Testis (tissue), 3 donors: Measurements from ENCODE around the gene AOC3. TPM values are rescaled to one million over a fixed set of nuclear protein-coding genes. Genes with fewer than 3 reads are reported as not detected.

Source experiments
- DNase-seq: peaks from one replicate; pipeline ENCODE4 v3.0.0-alpha.2; 2019
- H3K27ac ChIP-seq, 2 donors: fragments of 200-600 bp; sonication (generic); one replicate each; pipeline ENCODE4 v1.5.1; 2019
- H3K27me3 ChIP-seq: fragments of 200-600 bp; sonication (generic); one replicate; pipeline ENCODE4 v1.5.1; 2019
- H3K36me3 ChIP-seq: fragments of 200-600 bp; sonication (generic); one replicate; pipeline ENCODE4 v1.5.1; 2017; ENCODE audit warnings: low read depth; ENCODE audit errors: missing control alignments
- H3K4me1 ChIP-seq: fragments of 200-600 bp; sonication (generic); one replicate; pipeline ENCODE4 v1.5.1; 2019
- H3K4me3 ChIP-seq, 2 donors: fragments of 200-600 bp; sonication (generic); one replicate each; pipeline ENCODE4 v1.5.1; 2017 to 2019
- H3K9me3 ChIP-seq: fragments of 200-600 bp; sonication (generic); one replicate; pipeline ENCODE4 v1.5.1; 2017
- CTCF ChIP-seq, 3 experiments: fragments of 450-650 bp in 2 of 3; fragments of 200-600 bp in 1 of 3; sonication (generic) in 1 of 3; IDR thresholded peaks; one replicate each; pipeline ENCODE4 v1.5.1; 2016 to 2019; ENCODE audit warnings: antibody characterized with exemption in 3 of 3, mild to moderate bottlenecking in 2 of 3, moderate library complexity in 1 of 3
- POLR2A ChIP-seq: fragments of 450-650 bp; IDR thresholded peaks from one replicate; pipeline ENCODE4 v1.6.1; 2017; ENCODE audit warnings: antibody characterized with exemption, mild to moderate bottlenecking, moderate library complexity
- WGBS, 2 donors: methylation state at CpG; one replicate each; pipeline ENCODE4 v1.1.5; 2018; 5-methylcytosine and 5-hydroxymethylcytosine counted together
- intact Hi-C: fragments of 100-400 bp; cut with DNase I; formaldehyde crosslinking; loops from one replicate; pipeline ENCODE4 v1.15.1; 2023; ENCODE audit warnings: low total_unique reads
- polyA plus RNA-seq: library from polyadenylated mRNA; stranded (reverse); fragments of 350-450 nt; fragmentation: Illumina TruSeq; extraction: RNeasy Lipid Tissue Mini Kit (QIAGEN cat#74804); gene quantifications from one replicate; pipeline ENCODE4 v1.2.3, GENCODE V29; 2014; ENCODE audit warnings: low read depth, low replicate concordance; ENCODE audit not compliant: insufficient read depth
- total RNA-seq, 2 donors: library from RNA; depleted of rRNA; stranded (reverse); fragments of >200 nt; gene quantifications; one replicate each; pipeline ENCODE4 v1.2.3, GENCODE V29; 2016

Gene AOC3
- total and polyA plus RNA-seq, 3 donors from 2014 or later: 14.3 to 46.4 (median 14.8) TPM

GRCh38 chr17:42844271-42844670, 6.7 kb upstream of the AOC3 start, which contains the start of gene AOC2:
Gene AOC2 (plus strand): TSS chr17:42844580. CDS start chr17:42844627, 47 bp downstream.
- no peak for DNase-seq
- Histone ChIP-seq H3K4me3 (no peak within 1 kb of the TSS), H3K36me3 (no peaks in the 10 kb centered on the region), H3K4me1 (no peaks in the 10 kb centered on the region), H3K27ac (no peak within 1 kb of the TSS), H3K27me3 (no peaks in the 10 kb centered on the region), H3K9me3 (no peaks in the 10 kb centered on the region)
- TF ChIP-seq CTCF (IDR thresholded peaks at IDR 0.05) (no peak), POLR2A (no peak)
- 70 to 76% methylated on average over 4 of the region's 4 CpGs for WGBS, 2 donors
- intact Hi-C loops: loop anchor here (5.0 kb wide), 1 partner anchor 83 kb away; no protein-coding TSS in a partner anchor

GRCh38 chr17:42844761-42845555, 6.0 kb upstream of the AOC3 start:
- no peaks in the 10 kb centered on the region for H3K9me3 ChIP-seq
- WGBS, 2 donors: 90 to 92% methylated on average over 21 to 24 of the region's 24 CpGs
- no peak for DNase-seq
- no peak overlapping the region for H3K27ac ChIP-seq
- no peaks in the 10 kb centered on the region for H3K36me3 ChIP-seq
- intact Hi-C loops: loop anchor here (5.0 kb wide), 1 partner anchor 82 kb away; no protein-coding TSS in a partner anchor
- no peaks in the 10 kb centered on the region for H3K27me3 ChIP-seq
- no peak for TF ChIP-seq POLR2A
- no peak for TF ChIP-seq CTCF (IDR thresholded peaks at IDR 0.05)
- no peak overlapping the region for H3K4me3 ChIP-seq
- no peaks in the 10 kb centered on the region for H3K4me1 ChIP-seq

DNA sequence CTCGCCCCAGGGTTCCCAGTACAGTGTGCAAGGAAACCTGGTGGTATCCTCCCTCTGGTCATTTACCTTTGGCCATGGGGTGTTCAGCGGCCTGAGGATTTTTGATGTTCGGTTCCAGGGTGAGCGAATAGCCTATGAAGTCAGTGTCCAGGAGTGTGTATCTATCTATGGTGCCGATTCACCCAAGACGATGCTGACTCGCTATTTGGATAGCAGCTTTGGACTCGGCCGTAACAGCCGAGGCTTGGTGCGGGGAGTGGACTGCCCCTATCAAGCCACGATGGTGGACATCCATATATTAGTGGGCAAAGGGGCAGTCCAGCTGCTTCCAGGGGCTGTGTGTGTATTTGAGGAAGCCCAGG, 5.5 kb upstream of the AOC3 start:
- 91% methylated on average over 4 to 12 of the region's 12 CpGs for WGBS, 2 donors
- no peaks in the 10 kb centered on the region for H3K9me3 ChIP-seq
- H3K4me3 ChIP-seq: no peak overlapping the region
- intact Hi-C loops: no loop called here
- no peak overlapping the region for H3K27ac ChIP-seq
- no peaks in the 10 kb centered on the region for H3K36me3 ChIP-seq
- no peak for DNase-seq
- no peaks in the 10 kb centered on the region for H3K27me3 ChIP-seq
- H3K4me1 ChIP-seq: peaks cover 1% of the 10 kb centered on the region
- TF ChIP-seq CTCF (IDR thresholded peaks at IDR 0.05) (no peak), POLR2A (no peak)

- H3K27ac ChIP-seq: no peak overlapping the region
- intact Hi-C loops: no loop called here
- 79 to 83% methylated on average over 7 of the region's 7 CpGs for WGBS, 2 donors
- H3K36me3 ChIP-seq: no peaks in the 10 kb centered on the region
- H3K4me1 ChIP-seq: peaks cover 6% of the 10 kb centered on the region
- no peaks in the 10 kb centered on the region for H3K9me3 ChIP-seq
- H3K4me3 ChIP-seq: no peak overlapping the region
- TF ChIP-seq POLR2A (no peak), CTCF (IDR thresholded peaks at IDR 0.05) (no peak)
- DNase-seq: no peak
- no peaks in the 10 kb centered on the region for H3K27me3 ChIP-seq
Observed at GRCh38 chr17:42845918-42846593, 4.9 kb upstream of the AOC3 start.
